Stimulated activated CD4-positive, alpha-beta T cell treated with anti-CD3 and anti-CD28 coated beads, Interleukin-15, amount 100 ng/mL, for 24 hours (primary cell): ENCODE results near the gene LHX1.

Source experiments
- DNase-seq: peaks from one replicate; pipeline ENCODE4 v3.0.0-alpha.2; 2020

Gene LHX1

GRCh38 chr17:36939802-36940312 lies 2.6 kb downstream of the LHX1 start:
- DNase-seq = no peak

GRCh38 chr17:36940313-36941264 lies 3.3 kb downstream of the LHX1 start:
- DNase-seq = no peak

GRCh38 chr17:36941265-36942010 lies 4.2 kb downstream of the LHX1 start:
- DNase-seq = no peak

GRCh38 chr17:36942019-36942599 lies 4.8 kb downstream of the LHX1 start:
- DNase-seq = no peak

GRCh38 chr17:36942631-36943125 lies 5.4 kb downstream of the LHX1 start:
- DNase-seq = no peak

- DNase-seq = no peak
Observed at GRCh38 chr17:36943250-36944191, 6.2 kb downstream of the LHX1 start.

- DNase-seq = no peak
Observed at GRCh38 chr17:36944553-36944952, 7.3 kb downstream of the LHX1 start.

- DNase-seq = no peak
Observed at GRCh38 chr17:36945140-36945539, 7.9 kb downstream of the LHX1 start.

GRCh38 chr17:36945959-36946725 lies 8.9 kb downstream of the LHX1 start:
- DNase-seq = no peak

GRCh38 chr17:36946726-36947091 lies 9.4 kb downstream of the LHX1 start:
- no peak for DNase-seq

- no peak for DNase-seq
Observed at GRCh38 chr17:36947922-36948716, 10.8 kb downstream of the LHX1 start.

- peak; percentile 97 for DNase-seq
Observed at GRCh38 chr17:36948717-36949460, 11.6 kb downstream of the LHX1 start, which contains the start of gene AATF. Gene AATF, plus strand, starts transcription at chr17:36948954. Its CDS starts 172 bp downstream, at chr17:36949126.

GRCh38 chr17:36949461-36949927 lies 12.2 kb downstream of the LHX1 start:
- DNase-seq = no peak

GRCh38 chr17:36950027-36950426 lies 12.8 kb downstream of the LHX1 start:
- no peak for DNase-seq

- no peak for DNase-seq
Observed at GRCh38 chr17:36951084-36951789, 14.0 kb downstream of the LHX1 start.

- DNase-seq = no peak
Observed at GRCh38 chr17:36971508-36971907, 34.2 kb downstream of the LHX1 start.

- DNase-seq = no peak
Observed at GRCh38 chr17:36972186-36972700, 35.0 kb downstream of the LHX1 start.

GRCh38 chr17:36972905-36973304 lies 35.6 kb downstream of the LHX1 start:
- no peak for DNase-seq
